Spleen (tissue), 7 donors: ENCODE measurements around the gene CCM2L.

Experiments used
- CTCF ChIP-seq, 11 experiments: fragments of 200-600 bp in 7 of 11; fragments of 450-650 bp in 4 of 11; sonication (generic) in 4 of 11; IDR thresholded peaks in 8 of 11; conservative IDR thresholded peaks in 3 of 11; 1 replicate in 7 of 11; 2 replicates in 4 of 11; pipeline versions ENCODE4 v1.4.0 to v1.8.0; 2016 to 2021; ENCODE audit warnings: antibody characterized with exemption in 11 of 11, inconsistent platforms in 4 of 11, mild to moderate bottlenecking in 1 of 11
- POLR2A ChIP-seq, 3 donors: fragments of 450-650 bp; IDR thresholded peaks; one replicate each; pipeline ENCODE4 v1.5.1; 2017; ENCODE audit warnings: antibody characterized with exemption in 3 of 3, mild to moderate bottlenecking in 1 of 3
- POLR2AphosphoS5 ChIP-seq, 3 donors: sonication (generic); formaldehyde crosslinking; IDR thresholded peaks; one replicate each; pipeline ENCODE4 v1.5.1; 2017; ENCODE audit warnings: antibody characterized with exemption in 3 of 3
- donor health status: DM: no; HTN: no; CAD: no; lungs with moderate emphysema.
- donor health status: DM: no; HTN: no; CAD: no.
- donor health status: DM: no; HTN: no; CAD: no.

- TF ChIP-seq POLR2A (IDR thresholded peaks at IDR 0.05) (no peak), CTCF (IDR thresholded peaks at IDR 0.05 in 8 of 11, conservative IDR thresholded peaks at IDR 0.05 in 3 of 11) (no peak), POLR2AphosphoS5 (IDR thresholded peaks at IDR 0.05) (no peak)
Observed at GRCh38 chr20:32077190-32077589, 67.0 kb downstream of the CCM2L start.
